Activated CD4-positive, alpha-beta T cell treated with anti-CD3 and anti-CD28 coated beads for 4 hours (primary cell): ENCODE data around the gene DOCK1.
"Not testable (repeated sequence)": the region's sequence is repeated elsewhere in the genome, so short reads cannot be mapped to it uniquely, and the experiment has no call there.

Source experiments
- DNase-seq, 2 donors: peaks; one replicate each; pipeline ENCODE4 v3.0.0-alpha.2; 2020

The DOCK1 gene

DNA sequence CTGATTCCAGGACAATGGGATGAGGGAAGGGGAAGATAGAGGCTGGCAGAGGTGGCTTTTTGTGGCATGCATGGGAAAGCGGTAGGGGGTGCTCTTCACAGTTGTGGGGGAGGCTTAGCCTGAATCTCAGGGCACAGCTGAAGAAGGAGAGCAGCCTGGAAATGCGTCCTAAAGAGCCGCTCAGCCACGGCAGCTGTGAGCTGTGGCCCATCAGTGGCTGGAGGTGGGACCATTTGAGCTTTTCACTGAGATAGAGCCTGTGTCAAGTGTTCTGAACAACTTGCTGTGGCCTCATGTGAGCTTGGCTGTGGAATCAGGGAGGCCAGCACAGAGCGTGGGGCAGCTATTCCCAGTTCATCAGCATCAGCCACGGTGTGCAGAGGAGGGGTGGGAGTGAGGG lies 391.5 kb downstream of the DOCK1 start:
- no peak for DNase-seq

DNA sequence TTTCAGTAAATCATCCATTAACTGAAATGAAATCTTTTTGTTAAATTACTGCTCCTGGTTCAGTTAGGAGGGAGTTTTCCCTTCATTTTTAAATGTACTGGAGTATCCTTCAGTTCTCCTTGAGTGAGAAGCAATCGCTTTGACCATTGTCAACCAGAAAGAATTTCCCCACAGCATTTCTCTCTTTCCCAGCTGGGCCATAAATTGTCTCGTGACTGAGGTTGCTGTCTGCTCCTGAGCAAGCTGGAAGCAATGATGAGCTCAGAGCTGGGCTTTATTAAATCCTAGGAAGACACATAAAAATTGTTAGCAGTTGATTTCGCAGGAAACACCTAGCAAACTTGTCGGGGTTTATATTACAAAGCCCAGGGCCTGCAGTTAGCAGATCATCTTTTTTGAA lies 393.2 kb downstream of the DOCK1 start:
- no peak for DNase-seq

DNA sequence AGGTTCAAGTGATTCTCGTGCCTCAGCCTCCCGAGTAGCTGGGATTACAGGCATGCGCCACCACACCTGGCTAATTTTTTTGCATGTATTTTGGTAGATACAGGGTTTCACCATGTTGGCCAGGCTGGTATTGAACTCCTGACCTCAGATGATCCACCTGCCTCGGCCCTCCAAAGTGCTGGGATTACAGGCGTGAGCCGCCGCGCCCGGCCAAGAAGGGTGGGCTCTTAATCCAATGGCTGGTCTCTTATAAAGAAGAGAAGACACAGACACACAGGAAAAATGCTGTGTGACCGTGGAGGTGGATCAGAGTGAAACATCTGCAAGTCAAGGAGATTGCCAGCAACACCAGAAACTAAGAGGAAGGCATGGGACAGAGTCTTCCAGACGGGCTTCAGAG lies 394.0 kb downstream of the DOCK1 start:
- DNase-seq, result not testable (repeated sequence)

DNA sequence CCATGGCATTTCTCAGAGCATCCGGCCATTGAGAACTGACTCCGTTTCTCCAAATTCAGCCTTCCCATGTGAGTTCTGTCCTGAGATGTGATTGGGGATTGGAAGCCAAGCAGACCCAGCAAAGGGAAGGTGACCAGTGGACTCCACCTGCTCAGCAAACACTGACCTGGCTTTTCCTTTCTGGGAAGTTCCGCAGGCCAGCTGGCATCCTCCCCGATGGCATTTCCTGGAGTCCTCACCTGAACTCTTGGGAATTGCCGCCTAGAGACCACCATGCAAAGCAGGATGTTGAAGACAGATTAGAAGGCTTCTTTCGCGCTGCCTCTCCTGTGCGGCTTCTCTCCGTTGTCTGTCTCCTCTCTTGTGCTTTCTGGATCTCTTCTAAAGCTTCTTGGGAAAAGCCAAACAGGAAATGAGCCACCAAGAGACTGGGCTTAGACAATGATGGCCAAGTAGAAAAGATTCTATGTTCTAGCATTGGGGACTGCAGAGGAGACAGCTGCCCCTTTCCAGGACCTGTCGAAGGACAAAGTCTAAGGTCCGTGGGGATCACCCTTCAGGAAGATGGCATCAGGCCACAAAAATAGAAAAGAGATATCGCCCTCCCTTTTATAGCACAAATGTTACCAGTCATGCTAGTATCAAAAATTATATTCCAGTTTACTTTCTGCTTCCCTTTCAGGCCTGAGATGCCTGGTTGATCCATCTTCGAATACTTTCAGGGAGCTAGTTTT lies 394.9 kb downstream of the DOCK1 start:
- no peak for DNase-seq

DNA sequence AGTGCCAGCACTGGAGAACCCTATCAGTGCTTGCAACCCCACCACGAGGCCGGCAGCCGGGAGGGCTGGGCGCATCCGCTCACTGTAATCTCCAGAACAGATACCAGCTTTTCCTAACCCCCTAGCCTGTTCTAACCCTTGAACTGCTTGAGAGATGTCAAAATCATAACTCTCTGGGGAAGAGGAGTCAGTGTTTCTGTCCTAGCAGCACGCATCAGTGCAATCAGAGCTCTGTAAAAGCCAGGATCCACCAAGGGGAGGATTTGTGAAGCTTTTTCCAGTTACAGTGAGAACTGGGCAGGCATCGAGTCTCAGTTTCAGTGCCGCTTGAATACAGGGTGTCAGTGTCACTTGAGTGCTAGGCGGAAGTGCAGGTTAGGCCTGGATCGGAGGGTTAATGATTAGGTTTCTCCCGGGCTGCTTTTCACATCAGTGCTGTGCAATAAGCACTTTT lies 395.7 kb downstream of the DOCK1 start:
- DNase-seq, result no peak

DNA sequence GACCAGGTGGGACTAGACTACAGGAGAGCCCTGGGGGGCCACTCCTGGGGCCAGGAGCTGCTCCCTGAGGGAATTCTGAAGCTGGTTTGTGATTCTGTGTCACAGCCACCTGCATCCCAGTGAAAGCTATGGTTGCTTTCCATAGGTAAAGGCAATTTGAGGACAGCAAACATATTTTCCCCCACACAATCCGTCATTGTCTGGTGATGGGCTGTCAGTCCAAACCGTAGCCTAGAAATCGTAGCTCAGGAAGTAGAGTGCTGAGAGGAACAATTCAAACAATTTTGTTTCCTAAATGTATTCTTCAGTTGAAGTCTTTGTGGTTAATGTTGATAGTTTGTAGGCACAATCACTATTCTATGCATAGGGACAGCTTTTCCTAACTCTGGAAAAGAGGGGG lies 397.1 kb downstream of the DOCK1 start:
- no peak for DNase-seq

DNA sequence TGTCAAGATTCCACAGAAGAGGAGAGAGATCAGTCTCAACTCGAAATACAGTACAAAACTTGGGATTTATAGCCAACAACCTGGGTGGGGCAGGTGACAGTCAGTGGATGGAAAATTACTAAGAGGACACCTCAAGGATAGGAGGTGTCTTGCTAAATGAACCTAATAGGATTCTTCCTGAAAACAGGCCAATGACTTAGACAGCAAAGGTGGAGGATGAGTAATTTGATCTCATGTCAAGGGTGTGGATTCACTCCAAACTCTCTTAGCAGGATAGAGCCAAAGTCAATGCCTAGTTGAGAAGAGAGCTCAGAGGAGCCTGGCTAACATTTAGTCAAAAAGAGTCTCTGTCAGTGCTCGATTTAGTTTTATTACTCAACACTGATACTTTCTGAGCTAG lies 397.9 kb downstream of the DOCK1 start:
- no peak for DNase-seq

DNA sequence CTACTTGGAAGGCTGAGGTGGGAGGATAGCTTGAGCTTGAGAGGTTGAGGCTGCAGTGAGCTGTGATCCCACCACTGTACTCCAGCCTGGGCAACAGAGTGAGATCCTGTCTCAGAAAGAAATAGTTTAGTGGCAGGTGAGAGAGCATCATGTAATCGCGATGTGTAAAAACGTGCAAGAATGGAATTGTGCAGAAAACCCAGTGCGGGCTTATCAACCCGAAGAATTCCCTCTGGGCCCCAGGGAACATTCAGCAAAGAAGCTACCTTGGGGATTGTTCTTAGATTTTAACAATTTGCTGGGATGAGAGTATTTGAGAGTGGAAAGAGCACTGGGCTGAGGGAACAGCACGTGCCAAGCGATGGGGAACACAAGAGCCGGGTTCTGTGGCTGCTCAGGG lies 398.5 kb downstream of the DOCK1 start:
- no peak for DNase-seq

DNA sequence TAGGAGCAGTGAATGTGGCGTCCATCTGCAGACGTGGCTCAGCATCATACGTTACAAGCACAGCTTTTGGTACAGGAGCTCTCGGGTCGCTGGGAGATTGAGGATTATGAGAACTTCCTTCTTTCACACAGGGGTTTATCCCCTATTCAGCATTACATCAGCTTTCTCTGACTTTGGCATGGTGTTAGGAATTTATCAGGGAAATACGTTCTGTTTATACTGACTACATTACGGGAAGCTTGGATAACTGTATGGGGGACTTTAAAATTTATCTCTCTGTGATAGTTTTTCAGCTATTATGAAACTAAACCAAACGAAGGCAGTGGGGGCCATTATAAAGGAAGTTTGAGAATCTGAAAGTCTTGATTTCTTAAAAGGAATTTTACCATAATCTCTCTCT lies 401.3 kb downstream of the DOCK1 start:
- DNase-seq, result no peak

DNA sequence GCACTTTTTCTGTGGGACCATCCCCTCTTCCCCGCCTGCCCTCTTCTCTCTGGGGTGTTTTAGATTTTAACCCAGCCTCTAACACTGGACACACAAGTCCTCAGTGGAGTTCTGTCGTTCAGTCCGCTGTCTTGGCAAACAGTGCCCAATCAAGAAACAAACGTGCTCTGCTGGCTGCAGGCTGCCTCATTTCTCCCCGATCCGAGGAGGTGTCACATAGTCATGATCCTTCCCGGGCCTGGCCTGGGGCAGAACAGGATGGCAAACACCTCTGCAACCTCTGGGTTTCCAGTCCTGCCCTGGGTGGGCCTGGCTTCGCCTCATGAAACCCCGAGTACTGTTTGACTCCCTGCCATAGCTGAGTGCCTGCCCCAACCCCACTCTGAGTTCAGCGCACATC lies 402.1 kb downstream of the DOCK1 start:
- no peak for DNase-seq

DNA sequence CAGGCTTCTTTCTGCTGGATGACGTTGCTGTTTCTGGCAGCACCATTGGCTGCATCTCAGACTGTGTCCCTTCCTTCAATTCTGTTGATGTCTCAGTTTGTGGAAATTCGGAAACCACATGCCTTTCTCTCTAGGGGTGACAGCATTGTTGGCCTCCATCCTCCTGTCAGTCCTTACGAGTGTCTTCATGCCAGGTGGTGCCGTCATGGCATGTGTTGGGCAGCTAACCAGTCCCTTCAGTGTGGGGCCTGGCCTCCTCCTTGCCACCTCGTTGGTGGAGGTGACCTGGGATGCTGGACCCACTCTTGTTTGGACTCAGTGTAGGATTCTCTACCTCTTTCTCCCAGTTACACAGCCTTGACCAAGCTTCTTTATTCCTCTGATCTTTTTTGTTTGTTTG lies 402.8 kb downstream of the DOCK1 start:
- no peak for DNase-seq

DNA sequence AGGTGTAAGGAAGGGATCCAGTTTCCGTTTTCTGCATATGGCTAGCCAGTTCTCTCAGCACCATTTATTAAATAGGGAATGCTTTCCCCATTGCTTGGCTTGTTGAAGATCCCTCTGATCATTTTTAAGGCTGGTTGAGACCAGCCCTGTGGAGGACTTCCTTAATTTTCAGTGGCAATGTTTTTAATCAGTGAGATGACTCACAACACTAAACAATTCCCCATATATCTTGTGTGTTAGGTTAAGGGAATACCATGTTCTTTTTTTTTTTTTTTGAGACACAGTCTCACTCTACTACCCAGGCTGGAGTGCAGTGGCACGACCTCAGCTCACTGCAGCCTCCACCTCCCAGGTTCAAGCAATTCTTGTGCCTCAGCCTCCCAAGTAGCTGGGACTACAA lies 404.4 kb downstream of the DOCK1 start:
- DNase-seq, result not testable (repeated sequence)

DNA sequence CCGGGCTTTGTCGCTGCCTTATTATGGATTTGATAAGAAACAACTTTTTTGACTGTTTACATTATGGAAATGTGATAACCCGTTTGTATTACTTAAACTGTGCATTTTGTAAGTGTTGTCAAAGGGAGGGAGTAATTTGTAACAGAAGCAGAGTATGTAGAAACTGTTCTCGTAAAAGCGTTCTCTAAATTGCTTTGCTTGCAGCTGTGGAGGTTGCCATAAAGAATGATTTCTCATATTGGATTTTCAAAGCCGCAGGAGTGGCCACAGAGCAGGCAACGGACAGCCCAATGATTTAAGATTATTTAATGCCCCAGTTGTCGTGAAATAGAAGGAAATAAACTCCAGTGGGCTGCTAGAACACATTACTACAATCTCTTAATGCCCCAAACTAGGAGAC lies 405.2 kb downstream of the DOCK1 start:
- no peak for DNase-seq

DNA sequence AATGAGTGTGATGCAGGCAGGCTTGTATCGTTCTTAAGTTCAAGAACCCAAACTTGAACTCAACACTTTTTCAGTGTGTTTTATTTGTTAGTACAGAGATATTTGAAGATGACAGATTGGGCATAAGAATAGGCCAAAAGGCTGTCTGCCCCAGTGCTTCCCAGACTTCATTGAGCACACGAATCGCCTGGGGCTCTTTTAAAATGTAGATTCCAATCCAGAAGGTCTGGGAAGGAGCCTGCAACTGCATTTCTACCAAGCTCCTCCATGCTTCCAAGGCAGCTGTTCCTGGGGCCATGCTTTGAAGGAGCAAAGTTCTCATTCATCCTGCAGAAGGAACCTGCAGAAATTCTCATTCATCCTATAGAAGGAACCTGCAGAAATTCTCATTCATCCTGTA lies 405.7 kb downstream of the DOCK1 start:
- DNase-seq, result no peak

DNA sequence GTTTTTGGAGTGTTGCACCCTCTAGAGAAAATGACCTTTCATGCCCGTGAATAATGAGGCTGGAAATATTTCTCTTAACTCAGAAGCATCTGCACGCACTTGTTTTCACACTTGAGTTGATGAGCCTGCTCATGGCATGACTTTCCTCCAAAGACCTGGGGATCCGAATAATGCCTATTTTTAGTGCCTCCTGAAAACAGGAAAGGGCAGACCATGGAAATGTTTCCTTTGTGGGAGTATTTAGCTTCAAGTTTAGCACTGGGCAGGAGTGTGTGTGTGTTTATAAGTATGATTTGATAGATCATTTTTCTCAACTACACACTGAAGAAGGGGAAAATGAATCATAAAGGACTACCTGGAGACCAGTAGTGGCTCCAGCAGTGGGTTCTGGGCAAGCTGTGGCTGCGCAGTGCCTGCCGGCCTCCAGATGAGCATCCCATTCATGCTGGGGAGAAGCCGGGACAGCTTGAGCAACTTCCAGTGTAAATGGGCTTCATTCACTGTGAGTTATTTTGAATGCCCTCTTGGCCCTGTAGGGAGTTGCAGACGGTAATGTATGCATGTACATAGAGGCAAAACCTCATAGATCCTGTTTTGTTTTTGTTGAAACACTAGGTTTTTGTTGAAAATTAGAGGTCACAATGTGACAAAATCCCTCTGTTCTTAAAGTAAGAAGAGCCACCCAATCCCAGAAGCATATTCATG lies 408.9 kb downstream of the DOCK1 start:
- no peak for DNase-seq

DNA sequence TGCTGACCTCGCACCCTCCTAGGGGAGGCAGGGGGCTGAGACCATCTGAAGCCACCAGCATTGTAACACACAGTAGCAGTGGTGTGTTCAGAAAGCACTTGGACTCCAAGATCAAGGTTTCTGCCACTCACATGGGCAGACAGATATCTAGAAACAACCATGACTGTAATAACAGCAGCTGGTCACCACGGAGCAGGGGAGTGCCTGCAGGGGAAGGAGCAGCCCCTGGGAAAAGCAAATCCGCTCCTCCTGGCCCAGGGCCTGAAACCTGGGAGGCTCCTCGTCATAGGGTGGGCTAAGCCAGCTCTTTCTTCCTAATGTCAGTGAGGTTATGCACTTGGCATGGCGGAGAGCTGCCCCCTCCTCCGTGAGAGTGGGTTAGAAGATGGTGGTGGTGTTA lies 409.6 kb downstream of the DOCK1 start:
- no peak for DNase-seq

DNA sequence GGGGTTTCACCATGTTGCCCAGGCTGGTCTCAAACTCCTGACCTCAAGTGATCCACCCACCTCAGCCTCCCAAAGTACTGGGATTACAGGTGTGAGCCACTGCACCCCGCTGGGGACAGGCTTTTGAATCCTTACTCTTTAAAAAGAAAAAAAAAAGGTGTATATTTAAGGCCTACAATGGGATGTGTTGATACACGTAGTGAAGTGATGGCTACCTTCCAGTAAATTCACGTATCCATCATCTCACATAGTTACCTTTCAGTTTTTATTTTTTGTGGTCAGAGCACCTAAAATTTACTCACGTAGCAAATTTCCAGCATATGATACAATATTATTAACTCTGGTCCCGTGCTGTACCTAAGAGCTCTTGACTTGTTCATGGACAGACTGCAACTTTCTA lies 410.7 kb downstream of the DOCK1 start:
- DNase-seq, result no peak

DNA sequence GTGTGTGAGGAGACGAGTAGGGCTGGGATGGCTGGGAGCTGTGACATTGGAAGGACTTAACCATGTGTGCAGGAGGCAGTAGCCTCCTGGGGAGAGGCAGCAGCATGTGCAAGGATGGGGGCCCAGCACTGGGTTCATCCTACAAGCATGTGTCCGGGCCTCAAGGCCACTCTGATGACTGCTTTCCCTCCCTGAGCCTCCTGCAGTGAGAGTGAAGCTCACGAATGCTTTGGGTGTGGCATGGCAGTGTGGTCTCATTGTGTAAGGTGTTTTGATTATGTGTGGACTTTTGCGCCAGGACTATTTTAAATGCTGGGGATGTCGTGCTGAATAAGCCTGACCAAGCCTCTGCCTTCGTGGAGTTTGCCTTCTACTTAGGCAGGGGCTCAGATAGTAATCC lies 413.2 kb downstream of the DOCK1 start:
- DNase-seq, result no peak

DNA sequence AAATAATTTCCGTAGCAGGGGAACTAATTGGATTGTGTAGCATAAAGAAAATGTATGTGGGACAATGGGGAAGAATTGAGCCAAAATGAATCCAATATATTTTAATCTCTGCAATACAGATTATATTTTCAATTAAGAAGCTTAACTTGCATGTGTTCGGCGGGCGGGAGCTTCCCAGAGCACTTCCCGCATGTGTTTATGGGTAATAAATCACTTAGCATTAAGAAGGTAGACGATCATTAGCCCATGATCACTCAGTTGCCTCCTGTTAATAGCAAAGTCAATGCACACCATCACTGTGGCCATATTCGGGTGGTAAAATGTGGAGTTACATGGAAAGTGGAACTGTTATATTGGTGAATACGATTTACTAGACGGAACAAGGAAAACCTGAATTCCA lies 414.0 kb downstream of the DOCK1 start:
- no peak for DNase-seq

DNA sequence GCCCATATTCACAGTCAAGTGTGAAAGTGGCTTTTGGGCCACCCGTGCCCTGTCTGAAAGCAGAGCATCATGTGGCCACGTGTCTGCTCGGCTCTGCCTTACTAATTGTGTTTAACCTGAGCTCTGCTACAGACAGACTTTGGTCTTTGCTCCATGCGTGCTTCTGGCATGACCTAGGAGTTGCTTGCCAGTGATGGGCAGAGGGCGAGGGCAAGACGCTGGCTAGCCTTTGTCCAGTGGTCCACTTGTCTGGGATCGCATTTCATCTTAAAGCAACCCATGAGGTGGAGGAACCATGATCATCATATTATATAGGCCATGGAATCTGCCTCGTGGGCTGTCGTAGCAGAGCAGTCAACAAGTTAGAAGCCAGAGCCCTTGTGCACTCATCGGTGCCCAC lies 414.5 kb downstream of the DOCK1 start:
- DNase-seq, result no peak

DNA sequence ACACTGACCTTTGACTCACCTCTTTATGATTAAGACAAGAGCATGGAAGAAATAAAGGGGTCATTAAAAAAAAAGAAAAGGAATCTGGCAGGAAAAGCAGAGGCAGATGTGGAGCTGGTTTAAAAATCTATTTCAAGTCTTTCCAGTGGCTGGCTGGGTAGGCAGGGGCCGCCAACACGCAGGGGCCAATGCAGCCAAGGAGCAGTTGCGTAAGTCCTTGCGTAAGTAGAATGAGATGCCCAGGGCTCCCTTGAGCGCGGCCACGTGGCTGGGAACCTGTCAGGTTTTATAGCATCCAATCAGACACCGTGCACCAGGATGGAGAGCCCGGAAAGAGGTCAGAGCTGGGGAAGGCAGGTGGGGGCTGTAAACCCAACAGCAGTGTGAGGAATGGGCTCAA lies 414.9 kb downstream of the DOCK1 start:
- DNase-seq, result no peak

DNA sequence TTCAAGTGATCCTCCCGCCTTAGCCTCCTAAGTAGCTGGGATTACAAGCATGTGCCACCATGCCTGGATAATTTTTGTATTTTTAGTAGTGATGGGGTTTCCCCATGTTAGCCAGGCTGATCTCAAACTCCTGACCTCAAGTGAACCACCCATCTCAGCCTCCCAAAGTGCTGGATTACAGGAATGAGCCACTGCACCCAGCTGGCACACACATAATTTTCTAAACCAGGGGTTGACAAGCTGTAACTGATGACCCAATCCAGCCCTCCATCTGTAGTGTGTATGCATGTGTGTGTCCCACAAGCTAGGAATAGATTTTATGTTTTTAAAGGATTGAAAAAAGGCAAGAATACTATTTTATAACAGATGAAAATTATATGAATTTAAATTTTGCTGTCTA lies 417.1 kb downstream of the DOCK1 start:
- DNase-seq, result no peak

DNA sequence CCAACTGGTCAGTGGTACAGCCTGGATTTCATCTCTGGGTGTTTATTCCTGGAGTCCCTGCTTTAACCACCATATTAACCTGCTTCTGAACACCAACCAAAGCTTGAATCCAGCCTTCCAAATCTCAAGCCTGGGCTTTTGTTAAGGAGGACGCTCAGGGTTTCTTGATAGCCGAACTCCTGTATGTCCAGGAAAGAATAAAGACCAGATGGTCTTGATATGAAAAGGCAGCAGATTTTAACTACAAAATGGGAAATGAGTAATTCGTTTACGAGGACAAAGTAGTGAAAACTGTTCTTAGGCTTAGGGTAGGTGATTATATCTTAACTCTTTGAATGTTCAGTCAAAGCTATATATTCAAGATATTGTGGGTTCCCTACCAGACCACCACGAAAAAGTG lies 420.3 kb downstream of the DOCK1 start:
- no peak for DNase-seq

DNA sequence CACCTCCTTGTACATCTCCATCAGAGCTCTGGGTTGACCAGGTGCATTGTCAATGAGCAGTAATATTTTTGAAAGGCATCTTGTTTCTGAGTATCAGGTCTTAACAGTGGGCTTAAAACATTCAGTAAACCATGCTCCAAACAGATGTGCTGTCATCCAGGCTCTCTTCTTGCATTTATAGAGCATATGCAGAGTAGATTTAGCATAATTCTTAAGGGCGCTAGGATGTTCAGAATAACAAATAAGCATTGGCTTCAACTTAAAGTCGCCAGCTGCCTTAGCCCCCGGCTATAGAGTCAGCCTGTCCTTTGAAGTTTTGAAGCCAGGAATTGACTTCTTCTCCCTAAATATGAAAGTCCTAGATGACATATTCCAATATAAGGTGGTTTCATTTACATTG lies 421.7 kb downstream of the DOCK1 start:
- no peak for DNase-seq

DNA sequence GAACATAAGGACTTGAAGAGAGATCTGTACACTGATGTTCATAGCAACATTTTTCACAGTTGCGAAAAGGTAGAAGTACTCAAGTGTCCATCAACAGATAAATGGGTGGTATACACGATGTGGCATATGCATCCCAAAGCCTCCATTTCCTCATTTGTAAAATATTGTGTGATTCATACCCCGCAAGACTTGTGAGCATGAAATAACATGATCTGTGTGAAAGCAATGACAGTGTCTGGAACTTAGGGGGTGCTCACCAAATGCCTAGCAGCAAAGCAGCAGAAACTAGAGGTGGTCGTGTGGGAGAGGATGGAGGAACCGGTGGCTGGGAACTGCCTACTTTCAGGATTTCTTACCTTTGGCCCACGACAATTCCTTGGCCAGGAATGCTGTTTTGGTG lies 426.5 kb downstream of the DOCK1 start:
- no peak for DNase-seq
